Measurements from ENCODE around the gene PDE11A. TPM values are rescaled to one million over a fixed set of nuclear protein-coding genes. Genes with fewer than 3 reads are reported as not detected.

PDE11A gene
- total RNA-seq, 1 experiment from 2014 or later, result 0.13 TPM

DNA sequence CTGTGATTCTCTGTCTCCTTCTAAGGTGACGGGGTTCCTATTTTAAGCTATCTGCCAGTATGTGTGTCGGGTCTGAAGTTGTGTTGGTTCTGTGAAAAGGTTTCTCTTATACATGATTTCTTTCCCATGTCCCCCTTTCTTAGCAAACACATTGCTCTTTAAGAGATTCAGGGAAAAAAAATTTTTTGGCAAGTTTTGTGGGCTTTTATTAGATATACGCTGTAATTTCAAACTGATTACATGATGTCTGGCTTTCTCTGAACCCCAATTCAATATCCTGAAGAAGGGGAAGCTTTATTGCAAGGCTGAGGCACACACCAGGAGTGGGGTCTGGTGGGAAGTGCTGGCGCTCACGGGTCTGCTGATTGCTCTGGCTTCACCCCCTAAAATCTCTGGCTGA, 469.4 kb downstream of the PDE11A start:
- H3K4me1 ChIP-seq (ENCODE audit: insufficient read depth, low read length), result no peaks in the 10 kb centered on the region; the same call in 1 of the 2 replicates
- peaks cover 9 to 12% of the 10 kb centered on the region in 2 experiments for H3K4me1 Mint-ChIP-seq
- peak overlapping the region in 1 of 3 experiments; percentile 29; a peak in 1 of 7 replicates for H3K27ac Mint-ChIP-seq
- no peaks in the 10 kb centered on the region for H3K36me3 Mint-ChIP-seq (ENCODE audit: insufficient read depth in 1 of 3, low read depth in 3 of 3)
- no peak overlapping the region for H2BK15ac ChIP-seq (ENCODE audit: low read depth, low read length)
- H2AK5ac ChIP-seq (ENCODE audit: insufficient read length, low read length), result no peak overlapping the region
- H3K27me3 Mint-ChIP-seq (ENCODE audit: low read depth), result peaks cover 6% of the 10 kb centered on the region; the same call in 1 of the 2 replicates
- no peak overlapping the region for H3K14ac ChIP-seq (ENCODE audit: insufficient read depth, low read length)
- H3T11ph ChIP-seq (ENCODE audit: low read length), result no peak overlapping the region
- H3K4me2 ChIP-seq (ENCODE audit: insufficient read depth, insufficient read length, low read length), result no peak overlapping the region
- no peaks in the 10 kb centered on the region for H3K27me3 ChIP-seq (ENCODE audit: insufficient read depth, low read length)
- no peak overlapping the region for H2BK120ac ChIP-seq (ENCODE audit: low read depth, low read length, poor library complexity, severe bottlenecking)
- TF ChIP-seq, protein P1, sequence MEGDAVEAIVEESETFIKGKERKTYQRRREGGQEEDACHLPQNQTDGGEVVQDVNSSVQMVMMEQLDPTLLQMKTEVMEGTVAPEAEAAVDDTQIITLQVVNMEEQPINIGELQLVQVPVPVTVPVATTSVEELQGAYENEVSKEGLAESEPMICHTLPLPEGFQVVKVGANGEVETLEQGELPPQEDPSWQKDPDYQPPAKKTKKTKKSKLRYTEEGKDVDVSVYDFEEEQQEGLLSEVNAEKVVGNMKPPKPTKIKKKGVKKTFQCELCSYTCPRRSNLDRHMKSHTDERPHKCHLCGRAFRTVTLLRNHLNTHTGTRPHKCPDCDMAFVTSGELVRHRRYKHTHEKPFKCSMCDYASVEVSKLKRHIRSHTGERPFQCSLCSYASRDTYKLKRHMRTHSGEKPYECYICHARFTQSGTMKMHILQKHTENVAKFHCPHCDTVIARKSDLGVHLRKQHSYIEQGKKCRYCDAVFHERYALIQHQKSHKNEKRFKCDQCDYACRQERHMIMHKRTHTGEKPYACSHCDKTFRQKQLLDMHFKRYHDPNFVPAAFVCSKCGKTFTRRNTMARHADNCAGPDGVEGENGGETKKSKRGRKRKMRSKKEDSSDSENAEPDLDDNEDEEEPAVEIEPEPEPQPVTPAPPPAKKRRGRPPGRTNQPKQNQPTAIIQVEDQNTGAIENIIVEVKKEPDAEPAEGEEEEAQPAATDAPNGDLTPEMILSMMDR (conservative IDR thresholded peaks at IDR 0.05), result no peak
- no CpG with 5 or more reads among the region's 5 CpGs for WGBS (ENCODE audit: extremely low coverage, insufficient read length, low lambda C conversion rate)
- H2BK20ac ChIP-seq (ENCODE audit: low read depth, low read length, poor library complexity, severe bottlenecking), result no peak overlapping the region
- H3K9me3 Mint-ChIP-seq, result 0 out of 5 replicates have a peak, but pooled peaks cover 0 to 3% of the 10 kb centered on the region in 2 experiments
- H3K79me2 ChIP-seq (ENCODE audit: insufficient read depth, low read length), result no peaks in the 10 kb centered on the region
- no peak overlapping the region for H4K5ac ChIP-seq (ENCODE audit: insufficient read length, low read depth, low read length)
- H3K23me2 ChIP-seq (ENCODE audit: insufficient read length, low read depth, low read length, poor library complexity, severe bottlenecking), result no peaks in the 10 kb centered on the region
- no peak overlapping the region for H3K56ac ChIP-seq (ENCODE audit: insufficient read length, low read depth, low read length)
- H3K9me3 ChIP-seq (ENCODE audit: control insufficient read depth, low read depth, low read length), result no peaks in the 10 kb centered on the region
- H4K20me1 ChIP-seq (ENCODE audit: control insufficient read depth, insufficient read depth, insufficient read length), result no peaks in the 10 kb centered on the region
- no peak overlapping the region for H3K27ac ChIP-seq (ENCODE audit: insufficient read length, low read depth, low read length)
- H4K91ac ChIP-seq (ENCODE audit: insufficient read length, low read depth, low read length), result no peak overlapping the region
- H3K79me1 ChIP-seq (ENCODE audit: insufficient read depth, low read depth, low read length, poor library complexity, severe bottlenecking), result no peaks in the 10 kb centered on the region
- H2BK12ac ChIP-seq (ENCODE audit: insufficient read length, low read depth, low read length), result no peak overlapping the region
- no peak overlapping the region for H3K4me3 Mint-ChIP-seq
- H3K9ac ChIP-seq (ENCODE audit: extremely low read depth, insufficient read length, low read length), result no peak overlapping the region
- no peak overlapping the region for H2BK5ac ChIP-seq (ENCODE audit: insufficient read length, low read length)
- no peak overlapping the region for H2AFZ ChIP-seq (ENCODE audit: low read length)
- H4K8ac ChIP-seq (replicated peaks; ENCODE audit: insufficient read length, low read depth, low read length), result no peak overlapping the region
- H3K4ac ChIP-seq (ENCODE audit: low read depth, low read length), result no peak overlapping the region
- H3K23ac ChIP-seq (ENCODE audit: insufficient read length, low read depth, low read length), result no peak overlapping the region
- DNase-seq, result no peak
- H3K18ac ChIP-seq (ENCODE audit: insufficient read length, low read depth, low read length), result no peak overlapping the region
